ENCODE results near the gene ARID3B. TPM values are rescaled to one million over a fixed set of nuclear protein-coding genes. Genes with fewer than 3 reads are reported as not detected.
"Not testable (repeated sequence)": the region's sequence is repeated elsewhere in the genome, so short reads cannot be mapped to it uniquely, and the experiment has no call there.

Gene ARID3B
- total RNA-seq, 1 donor from 2014 or later, result 3.7 TPM

DNA sequence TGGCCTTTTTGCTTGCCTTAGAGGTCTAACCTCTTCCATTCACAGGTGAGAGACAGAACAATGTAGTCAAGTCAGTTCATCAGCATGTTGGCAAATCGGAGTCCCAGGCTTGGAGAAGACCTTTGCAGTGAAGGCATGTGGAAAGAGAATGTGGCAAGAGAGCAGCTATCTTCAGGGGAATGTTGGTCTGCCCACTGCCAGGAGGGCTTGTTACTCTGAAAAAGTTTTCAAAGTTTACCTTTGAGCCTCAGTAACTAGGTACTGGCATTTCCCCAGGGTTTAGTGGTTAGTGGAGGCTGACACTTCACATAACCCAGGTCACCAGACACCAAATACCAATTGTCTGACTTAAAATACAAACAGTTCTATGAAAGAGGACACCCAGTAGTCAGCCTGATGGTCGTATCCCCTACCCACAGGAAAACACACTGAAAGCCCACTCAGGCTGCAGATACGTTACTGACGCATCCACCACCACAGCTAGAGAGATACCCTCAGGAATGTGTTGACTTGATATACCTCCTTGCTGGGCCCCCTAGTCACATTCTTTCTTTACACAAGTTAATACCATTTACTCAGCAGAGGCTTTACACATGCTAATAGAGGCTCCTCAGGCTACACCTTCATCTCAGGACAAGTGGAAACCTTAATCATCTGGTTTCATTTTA is 9.7 kb upstream of the ARID3B start:
- no peak for ATAC-seq
- no peak for DNase-seq (ENCODE audit: low spot score)

DNA sequence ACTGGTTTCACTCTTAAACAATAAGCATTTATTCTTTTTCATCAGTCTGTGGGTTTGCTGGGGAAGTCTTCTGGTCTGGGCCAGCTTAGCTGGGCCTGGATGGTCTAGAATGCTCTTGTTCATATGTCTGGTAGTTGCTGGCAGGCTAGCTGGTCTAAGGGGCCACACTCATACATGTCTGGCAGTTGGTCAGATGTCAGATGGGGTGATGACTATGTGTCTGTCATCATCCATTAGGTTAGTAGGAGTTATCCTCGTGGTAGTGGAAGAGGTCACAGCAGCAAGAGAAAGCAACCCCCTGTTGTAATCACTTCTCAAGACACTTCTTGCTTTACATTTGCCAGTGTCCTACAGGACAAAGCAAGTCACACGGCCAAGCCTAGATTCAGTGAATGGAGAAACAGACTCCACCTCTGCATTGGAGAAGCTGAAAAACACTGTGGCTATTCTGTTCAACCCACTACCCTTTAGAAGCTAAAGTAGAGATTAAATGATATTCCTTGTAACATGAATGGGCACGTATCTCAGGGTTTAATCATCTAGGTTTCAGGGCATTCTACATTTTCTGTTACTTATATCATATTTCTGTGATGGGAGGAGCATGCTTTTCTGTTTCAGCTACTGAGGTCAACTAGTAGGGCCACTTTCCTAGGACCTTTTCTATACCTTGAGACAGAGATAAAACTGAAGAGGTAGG is 5.5 kb upstream of the ARID3B start:
- no peak for ATAC-seq
- no peak for DNase-seq (ENCODE audit: low spot score)

DNA sequence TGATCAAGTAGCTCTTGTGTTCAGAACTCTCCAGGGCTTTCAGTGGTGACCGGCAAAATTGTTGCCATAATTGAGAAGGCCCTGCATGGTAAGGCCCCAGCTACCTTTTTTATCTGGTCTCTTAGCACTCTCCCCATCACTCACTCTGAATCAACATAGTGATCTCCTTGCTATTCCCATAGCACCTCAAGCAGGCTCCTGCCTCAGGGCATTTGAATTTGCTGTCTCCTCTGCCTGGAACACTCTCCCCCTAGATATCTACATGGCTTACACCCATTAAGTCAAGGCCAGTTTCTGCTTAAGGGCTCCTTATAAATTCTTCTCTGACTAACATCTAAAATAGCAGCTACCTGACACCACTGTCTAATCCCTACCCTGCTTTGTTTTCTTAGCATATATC is 3.3 kb upstream of the ARID3B start:
- DNase-seq (ENCODE audit: low spot score), result no peak
- ATAC-seq, result no peak

DNA sequence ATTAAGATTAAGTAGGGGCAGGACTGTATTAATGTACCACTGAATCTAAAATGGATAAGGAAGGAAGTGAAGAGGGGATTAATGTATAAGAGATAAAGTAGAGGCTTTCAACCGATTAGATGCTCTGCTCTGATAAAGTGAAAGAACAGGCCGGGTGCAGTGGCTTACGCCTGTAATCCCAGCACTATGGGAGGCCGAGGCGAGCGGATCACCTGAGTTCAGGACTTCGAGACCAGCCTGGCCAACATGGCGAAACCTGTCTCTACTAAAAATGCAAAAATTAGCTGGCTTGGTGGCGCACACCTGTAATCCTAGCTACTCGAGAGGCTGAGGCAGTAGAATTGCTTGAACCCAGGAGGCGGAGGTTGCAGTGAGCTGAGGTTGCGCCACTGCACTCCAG is 1.5 kb upstream of the ARID3B start:
- ATAC-seq; DNase-seq (ENCODE audit: low spot score): not testable (repeated sequence)

DNA sequence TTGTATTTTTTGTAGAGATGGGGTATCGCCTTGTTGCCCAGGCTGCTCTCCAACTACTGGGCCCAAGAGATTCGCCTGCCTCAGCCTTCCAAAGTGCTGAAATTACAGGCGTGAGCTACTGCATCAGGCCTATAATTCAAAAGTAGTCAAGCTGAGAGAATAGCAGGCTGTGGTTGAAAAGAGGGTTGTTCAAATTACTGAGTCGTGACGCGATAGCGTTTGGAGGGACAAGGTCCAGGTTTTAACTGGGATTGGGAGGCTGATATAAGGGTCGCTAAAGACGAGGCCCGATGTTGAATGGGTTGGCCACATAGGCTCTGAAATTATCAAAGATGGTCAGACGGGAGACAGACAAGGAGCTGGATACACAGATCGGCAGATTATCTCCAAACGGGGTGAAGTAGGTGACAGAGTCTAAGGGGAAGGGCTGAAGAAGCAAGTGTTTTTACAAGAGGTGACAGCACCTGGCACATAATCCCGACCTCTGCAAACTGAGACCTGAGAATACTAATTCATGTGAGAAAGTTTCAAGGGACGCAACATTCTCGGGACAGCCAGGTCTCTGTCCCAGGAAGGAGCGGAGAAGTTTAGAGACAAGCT is 759 bp upstream of the ARID3B start:
- ATAC-seq, result no peak
- DNase-seq (ENCODE audit: low spot score), result no peak

DNA sequence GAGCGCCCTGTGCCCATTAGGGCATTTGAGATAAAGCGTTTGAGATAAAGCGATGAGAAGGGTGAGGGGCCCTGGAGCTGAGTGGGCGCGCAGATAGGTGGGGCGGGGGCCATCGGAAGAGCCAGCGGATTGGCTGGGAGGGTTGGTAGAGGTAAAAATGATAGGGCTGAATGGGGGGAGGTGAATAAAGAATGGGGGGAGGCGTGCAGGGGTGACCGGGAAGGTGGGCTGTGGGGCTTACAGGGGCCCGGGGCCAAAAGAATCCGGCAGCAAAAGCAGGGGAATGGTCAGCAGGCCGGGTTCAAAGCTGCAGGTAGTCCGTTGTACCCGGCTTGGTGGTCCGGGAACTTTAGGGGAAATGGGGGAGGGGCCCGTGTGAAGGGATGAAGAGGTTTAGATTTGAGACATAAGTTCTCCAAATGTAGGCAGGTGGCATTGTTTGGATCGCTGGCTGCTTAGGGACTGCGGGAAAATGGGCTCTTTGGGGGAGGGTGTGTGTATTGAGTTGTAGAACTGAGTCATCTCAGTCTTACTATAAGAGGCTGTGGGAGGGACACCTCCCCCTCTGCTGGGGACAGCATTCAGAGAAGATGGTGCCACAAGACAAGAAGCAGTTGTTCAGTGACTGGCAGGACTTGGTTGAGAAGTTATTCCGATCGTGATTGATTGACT is 610 bp downstream of the ARID3B start:
- no peak for ATAC-seq
- peak; percentile 50 for DNase-seq (ENCODE audit: low spot score)

DNA sequence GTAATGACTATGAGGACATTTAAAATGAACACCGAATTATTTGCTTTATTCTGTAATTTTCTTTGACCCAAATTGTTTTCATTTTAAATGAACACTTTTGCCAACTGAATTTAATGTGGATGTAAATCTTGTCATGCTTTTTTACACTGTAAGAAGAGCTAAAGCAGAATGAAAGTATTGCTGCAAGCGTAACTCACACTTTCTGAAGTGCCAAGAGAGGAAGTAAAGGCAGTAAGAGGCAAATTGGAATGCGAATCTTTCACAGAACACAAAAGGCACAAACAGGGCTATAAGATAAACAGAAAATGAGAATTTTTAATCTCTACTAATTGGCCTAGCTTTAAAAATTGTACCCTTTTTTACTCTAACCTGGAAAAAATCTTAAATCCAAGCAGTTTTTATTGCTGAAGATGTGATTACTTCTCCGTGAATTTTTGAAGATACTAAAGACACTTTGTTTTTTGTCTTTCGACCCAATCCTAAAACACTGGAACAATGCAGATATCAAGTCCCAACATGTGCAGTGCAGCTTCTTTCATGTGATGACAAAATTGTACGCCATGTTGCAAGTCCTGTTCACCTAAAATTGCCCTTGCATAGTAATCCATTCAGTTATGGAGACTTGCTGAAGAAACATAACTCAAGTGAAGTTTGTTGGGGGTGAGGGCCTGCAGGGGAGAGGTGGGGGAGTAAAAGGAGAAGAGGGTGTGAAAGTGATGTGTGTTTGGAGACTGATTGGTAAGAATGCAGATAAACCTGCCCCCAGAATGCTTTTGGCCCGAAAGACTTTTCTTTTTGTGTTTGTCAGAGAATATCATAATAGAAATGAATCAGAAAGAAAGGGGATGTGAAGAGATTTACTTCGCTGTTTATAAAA is 1.4 kb downstream of the ARID3B start:
- DNase-seq (ENCODE audit: low spot score), result no peak
- ATAC-seq, result no peak

DNA sequence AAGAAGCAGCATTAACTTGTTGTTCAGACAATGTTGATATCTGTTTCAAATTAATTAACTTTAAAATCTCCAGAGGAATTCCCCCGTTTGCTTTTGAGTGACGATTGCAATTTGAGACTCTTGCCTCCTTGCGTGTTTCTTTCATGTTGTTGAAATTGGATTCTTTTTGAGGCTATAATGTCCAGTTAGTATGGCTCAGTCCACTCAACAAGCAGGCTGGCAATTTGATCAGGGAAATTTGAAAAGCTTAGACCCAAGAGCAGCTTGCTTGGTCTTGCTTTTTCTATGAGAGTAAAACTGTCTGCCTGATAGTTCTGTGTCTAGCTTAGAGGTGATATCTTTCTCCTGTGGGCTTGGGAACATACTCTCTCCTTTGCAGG is 2.0 kb downstream of the ARID3B start:
- DNase-seq (ENCODE audit: low spot score) (no peak), ATAC-seq (no peak)

DNA sequence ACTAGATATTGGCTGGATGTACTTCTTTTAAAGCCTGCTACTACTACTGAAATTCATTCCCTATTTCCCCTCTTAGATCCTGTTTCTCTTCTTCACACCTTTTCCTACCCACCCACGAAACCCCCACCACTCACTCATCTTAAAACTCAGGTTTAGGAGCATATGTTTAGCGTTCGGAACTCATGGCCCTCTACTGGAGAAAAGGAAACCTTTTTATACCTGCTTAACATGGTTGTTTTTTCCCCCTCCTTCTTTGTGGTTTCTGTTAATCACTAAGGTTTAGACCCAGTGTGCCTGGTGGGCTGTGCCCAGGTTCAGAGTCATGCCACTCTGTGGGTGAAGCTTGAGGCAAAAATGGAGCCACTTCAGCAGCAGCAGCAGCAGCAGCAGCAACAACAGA is 2.6 kb downstream of the ARID3B start:
- DNase-seq (ENCODE audit: low spot score) (no peak), ATAC-seq (no peak)

DNA sequence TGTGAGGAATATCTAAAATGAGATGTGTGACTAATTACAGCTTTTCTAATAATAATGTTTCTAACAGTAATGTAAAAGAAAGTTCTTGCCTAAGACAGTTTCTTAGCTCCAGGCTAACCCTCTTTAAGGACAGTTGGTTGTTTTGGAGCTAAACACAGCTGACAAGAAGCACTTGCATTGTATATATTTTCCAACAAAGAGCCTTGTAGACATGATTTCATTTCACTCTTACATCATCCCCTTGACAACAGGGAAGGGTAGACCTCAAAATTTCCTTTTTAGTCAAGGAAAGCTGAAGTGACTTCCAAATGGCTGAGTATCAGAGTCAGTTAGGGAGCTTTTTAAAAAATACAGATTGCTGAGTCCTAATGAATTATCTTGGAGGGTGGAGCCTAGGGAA is 4.1 kb downstream of the ARID3B start:
- DNase-seq (ENCODE audit: low spot score) (no peak), ATAC-seq (no peak)

DNA sequence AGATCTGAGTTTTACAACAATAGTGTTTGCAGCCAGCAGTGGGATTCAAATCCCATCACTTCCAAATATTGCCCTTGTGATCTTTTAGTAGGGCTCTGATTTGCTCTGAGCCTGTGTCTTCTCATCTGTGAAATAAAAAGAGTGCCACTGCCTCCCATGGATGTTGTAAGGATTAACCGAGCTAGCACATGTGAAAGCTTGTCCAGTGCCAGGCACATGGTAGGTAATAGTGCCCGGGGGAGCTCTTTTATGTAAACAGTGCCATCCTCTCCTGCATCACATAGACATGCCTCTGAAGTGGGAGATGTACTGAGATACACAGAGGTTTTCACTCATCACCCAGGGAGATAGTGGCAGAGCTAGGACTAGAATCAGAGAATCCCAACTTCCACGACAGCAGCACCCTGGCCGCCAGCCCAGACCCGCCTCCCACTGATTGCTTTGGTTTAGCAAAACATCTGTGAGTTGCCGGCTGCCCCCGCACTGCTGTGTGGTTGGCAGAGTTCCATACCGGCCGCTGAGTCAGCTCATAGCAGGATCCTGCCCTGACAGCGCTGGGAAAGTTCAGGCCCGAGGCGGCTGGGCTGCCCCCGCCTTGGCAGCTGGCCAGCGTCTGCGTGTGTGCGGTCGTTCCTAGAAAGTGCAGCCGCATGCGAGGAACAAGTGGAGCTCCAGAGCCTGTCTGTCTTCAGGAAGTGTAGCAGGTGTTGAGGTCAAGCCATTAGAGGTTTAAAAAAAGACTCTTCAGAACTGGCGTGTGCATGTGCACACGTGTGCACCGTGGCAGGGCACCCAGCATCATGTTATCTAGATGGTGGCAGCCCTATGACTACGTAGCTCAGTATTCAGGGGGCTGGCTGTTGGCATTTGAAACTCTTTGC is 5.0 kb downstream of the ARID3B start:
- ATAC-seq, result peak; percentile 90
- DNase-seq (ENCODE audit: low spot score), result peak; percentile 99

DNA sequence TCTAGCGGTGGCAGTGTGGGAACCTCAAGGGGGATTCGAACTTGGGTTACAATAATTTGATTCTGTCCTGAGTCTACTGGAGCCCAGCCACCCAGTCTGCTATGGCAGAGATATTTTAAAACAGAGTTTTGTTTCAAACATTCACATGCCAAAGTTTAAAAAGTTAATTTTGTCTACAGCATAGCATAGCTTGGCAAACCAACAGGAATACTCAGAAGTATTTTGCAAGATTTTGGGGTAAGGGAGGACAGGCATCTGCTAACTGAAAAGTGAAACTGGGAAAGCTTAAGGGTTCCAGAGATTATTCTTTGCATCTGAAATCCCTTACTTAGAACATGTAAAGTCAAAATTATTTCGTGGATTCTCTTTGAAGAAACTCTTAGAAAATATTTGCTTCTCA is 6.6 kb downstream of the ARID3B start:
- ATAC-seq (no peak), DNase-seq (ENCODE audit: low spot score) (no peak)

DNA sequence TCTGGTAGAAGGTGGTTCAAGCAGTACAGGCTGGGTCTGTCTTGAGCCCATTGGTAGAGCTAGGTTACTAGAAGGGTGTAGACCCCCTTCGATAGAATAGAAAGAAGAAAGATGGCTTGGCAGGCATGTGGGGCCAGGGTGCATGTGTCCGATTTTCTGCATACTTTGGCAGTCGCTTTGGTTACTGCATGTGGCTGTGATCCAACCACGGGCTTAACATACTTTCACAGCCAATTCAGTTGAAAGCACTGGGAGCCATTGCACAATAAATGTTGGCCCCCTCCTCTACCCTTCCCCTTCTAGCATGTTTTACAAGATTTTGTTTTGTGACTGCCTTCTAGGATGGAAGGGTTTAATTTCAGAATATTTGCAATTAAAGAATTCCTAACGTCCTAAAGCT is 7.2 kb downstream of the ARID3B start:
- ATAC-seq (no peak), DNase-seq (ENCODE audit: low spot score) (no peak)

DNA sequence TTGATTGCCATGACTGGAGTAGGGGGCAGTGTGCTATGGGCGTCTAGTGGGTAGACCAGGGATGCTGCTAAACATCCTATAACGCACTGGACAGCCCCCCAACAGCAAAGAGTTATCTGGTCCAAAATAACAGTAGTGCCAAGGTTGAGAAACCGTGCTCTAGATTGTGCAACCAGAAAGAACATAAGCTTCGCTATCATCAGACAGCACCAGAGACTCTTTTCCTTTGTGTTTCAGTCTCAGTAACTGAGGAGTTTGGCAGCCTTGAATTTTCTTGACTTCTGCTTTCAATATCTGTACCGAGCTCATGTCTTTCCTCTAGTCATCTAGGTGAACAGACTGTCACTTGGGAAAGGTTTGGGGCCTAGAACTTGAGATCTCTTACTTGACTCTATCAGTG is 8.8 kb downstream of the ARID3B start:
- peak; percentile 16 for ATAC-seq
- DNase-seq (ENCODE audit: low spot score), result no peak

DNA sequence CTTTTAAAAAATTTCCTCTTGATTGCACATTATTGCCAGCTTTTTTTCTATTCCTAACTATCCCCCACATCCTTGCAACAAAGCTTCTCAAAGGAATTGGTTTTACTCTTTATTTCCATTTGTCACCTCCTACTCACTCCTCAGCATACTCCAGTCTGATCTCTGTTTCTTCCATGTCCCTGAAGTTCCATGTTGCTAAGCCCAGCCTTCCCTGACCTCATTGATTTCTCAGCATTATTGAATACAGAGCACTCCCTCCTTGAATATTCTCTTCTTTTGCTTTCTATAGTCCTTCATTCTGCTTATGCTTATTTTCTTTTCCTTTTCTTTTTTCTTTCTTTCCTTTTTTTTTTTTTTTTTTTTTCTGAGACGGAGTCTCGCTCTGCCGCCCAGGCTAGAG is 10.7 kb downstream of the ARID3B start:
- DNase-seq (ENCODE audit: low spot score) (no peak), ATAC-seq (no peak)

DNA sequence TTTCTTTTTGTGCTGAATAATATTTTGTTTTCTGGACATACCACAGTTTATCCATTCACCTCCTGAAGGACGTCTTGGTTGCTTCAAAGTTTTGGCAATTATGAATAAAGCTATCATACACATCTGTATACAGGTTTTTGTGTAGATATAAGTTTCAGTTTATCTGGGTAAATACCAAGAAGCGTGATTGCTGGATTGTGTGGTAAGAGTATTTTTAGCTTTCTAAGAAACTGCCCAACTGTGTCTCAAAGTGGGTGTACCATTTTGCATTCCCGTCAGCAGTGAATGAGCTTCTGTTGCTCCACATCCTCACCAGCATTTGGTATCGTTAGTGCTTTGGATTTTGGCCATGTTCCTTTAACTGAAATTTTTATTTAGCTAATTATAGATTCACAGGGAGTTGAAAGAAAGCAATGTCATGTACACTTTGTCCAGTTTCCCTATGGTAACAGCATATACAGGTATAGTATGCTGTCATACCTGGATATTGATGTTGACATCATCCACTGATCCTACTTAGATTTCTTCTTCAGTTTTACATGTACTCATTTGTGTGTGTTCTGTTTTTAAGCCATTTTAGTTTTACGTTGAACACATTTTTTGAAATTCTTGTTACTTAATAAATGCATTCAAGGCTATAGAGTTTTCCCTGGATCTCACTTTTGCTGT is 11.9 kb downstream of the ARID3B start:
- ATAC-seq, result no peak
- no peak for DNase-seq (ENCODE audit: low spot score)

DNA sequence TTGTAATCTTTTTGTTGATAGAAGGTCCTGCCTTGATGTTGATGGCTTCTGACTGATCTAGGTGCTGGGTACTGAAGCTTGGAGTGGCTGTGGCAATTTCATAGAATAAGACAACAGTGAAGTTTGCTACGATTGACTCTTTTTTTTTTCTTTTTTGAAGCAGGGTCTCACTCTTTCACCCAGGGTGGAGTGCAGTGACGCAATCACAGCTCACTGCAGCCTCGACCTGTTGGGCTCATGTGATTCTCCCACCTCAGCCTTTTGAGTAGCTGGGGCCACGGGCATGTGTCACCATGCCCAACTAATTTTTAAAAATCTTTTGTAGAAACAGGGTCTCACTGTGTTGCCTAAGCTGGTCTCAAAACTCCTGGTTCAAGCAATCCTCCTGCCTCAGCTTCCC is 14.2 kb downstream of the ARID3B start:
- DNase-seq (ENCODE audit: low spot score) (no peak), ATAC-seq (no peak)

DNA sequence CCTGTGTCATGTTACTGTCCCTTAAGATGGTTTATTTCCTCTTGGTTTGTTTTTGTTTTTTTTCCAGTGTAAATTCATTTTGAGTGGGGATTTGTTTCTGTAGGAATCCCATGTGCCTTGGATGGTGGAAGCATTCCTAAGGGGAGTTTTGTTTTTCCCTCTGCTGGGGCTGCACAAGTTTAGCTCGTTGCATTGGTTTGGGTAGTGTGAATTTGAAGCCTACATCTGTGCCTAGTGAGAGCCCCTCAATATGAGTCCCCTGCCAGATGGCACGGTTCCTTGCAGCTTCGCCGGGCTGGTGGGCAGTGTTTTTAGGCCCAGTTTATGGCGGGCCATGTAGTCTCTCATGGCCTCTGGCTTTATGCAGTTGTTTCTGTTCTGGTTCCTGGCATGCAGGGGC is 17.7 kb downstream of the ARID3B start:
- no peak for DNase-seq (ENCODE audit: low spot score)
- ATAC-seq, result no peak

DNA sequence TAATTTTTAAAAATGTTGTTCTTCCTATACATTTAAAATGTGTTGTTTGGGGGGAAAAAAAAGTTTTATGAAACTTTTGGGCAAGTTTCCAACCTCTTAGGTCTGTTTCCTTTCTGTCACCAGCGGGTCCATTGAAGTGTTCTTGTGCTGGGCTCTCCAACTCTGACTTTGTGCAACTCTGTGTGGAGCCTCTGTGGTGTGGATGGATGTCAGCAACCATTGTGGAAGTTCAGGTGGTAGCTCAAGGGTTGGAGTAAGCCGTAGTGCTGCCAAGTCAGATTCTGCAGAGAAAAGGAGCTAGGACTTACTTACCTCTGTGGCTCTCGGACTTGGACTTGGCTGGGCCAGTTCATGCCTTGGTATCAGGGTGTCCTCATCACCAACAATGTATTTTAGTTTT is 22.4 kb downstream of the ARID3B start:
- DNase-seq (ENCODE audit: low spot score), result no peak
- ATAC-seq, result no peak

Measured in left lobe of liver (tissue), 2 donors.